ENCODE measurements around the gene TEX29.

Gene TEX29

DNA sequence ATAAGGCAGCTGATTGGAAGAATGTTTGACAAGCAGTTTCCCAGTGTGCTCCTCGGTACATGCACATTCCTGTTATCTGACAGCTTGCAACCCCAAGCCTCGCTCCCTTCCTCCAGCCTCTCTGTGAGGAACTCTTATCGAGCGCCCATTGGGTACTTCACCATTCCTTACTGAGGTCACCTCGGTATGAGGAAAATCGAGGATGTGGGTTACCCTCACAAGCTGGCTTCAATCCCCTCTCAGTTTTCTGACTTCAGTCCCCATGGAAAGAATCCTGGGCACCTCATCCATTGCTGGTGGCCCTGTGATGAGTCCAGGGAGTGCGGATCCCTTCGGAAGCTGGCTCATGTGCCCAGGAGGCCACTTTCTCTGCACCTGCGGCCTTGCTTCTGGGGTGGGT is 17.3 kb downstream of the TEX29 start:
- Histone ChIP-seq H3K36me3 (ENCODE audit: insufficient read depth, low read length) (no peaks in the 10 kb centered on the region; the same call in 1 of the 2 replicates), H3K9ac (ENCODE audit: low read length) (no peak overlapping the region), H3K27ac (ENCODE audit: low read depth, low read length, poor library complexity, severe bottlenecking) (no peak overlapping the region), H3K27me3 (ENCODE audit: insufficient read depth, low read length) (no peaks in the 10 kb centered on the region; the same call in 1 of the 2 replicates), H2AFZ (ENCODE audit: low read length) (no peak overlapping the region), H3K4me2 (ENCODE audit: low read length) (no peak overlapping the region), H3K9me2 (ENCODE audit: low read depth, low read length) (no peaks in the 10 kb centered on the region), H3K4me1 (ENCODE audit: insufficient read depth, low read length, severe bottlenecking) (no peaks in the 10 kb centered on the region), H3K9me3 (ENCODE audit: low read length) (peaks cover 2% of the 10 kb centered on the region; the same call in 1 of the 2 replicates), H3F3A (ENCODE audit: insufficient read depth, low read length) (no peaks in the 10 kb centered on the region), H3K79me2 (ENCODE audit: insufficient read depth, low read length) (no peaks in the 10 kb centered on the region), H3K4me3 (ENCODE audit: low read depth, low read length, poor library complexity, severe bottlenecking) (no peak overlapping the region), H4K20me1 (ENCODE audit: insufficient read depth, low read length) (no peaks in the 10 kb centered on the region)
- TF ChIP-seq EZH2 (IDR thresholded peaks at IDR 0.05; ENCODE audit: borderline replicate concordance, low read length): no peak
- TF ChIP-seq, protein P1, sequence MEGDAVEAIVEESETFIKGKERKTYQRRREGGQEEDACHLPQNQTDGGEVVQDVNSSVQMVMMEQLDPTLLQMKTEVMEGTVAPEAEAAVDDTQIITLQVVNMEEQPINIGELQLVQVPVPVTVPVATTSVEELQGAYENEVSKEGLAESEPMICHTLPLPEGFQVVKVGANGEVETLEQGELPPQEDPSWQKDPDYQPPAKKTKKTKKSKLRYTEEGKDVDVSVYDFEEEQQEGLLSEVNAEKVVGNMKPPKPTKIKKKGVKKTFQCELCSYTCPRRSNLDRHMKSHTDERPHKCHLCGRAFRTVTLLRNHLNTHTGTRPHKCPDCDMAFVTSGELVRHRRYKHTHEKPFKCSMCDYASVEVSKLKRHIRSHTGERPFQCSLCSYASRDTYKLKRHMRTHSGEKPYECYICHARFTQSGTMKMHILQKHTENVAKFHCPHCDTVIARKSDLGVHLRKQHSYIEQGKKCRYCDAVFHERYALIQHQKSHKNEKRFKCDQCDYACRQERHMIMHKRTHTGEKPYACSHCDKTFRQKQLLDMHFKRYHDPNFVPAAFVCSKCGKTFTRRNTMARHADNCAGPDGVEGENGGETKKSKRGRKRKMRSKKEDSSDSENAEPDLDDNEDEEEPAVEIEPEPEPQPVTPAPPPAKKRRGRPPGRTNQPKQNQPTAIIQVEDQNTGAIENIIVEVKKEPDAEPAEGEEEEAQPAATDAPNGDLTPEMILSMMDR (IDR thresholded peaks at IDR 0.05; ENCODE audit: low read length): no peak

DNA sequence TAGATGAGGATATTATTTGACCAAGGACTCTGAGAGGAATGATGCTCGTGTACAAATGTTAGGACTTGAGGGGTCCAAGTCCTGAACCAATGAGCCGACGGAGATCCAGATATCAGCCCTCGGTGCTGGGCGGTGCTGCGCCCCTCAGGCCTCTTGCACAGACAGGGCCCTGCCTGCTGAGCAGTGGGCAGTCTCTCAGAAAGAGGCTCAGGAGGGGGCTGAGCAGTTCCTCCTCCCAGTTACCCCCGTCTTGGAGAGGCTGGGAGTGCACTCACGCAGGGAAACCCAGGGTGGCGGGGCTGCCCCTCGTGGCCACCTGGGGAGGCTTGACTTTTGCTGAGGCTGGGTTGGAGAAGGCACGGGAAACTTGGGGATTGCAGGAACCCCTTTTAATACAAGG is 18.4 kb downstream of the TEX29 start:
- Histone ChIP-seq H4K20me1 (ENCODE audit: insufficient read depth, low read length) (no peaks in the 10 kb centered on the region), H3F3A (ENCODE audit: insufficient read depth, low read length) (no peaks in the 10 kb centered on the region), H2AFZ (ENCODE audit: low read length) (no peak overlapping the region), H3K4me2 (ENCODE audit: low read length) (no peak overlapping the region), H3K27ac (ENCODE audit: low read depth, low read length, poor library complexity, severe bottlenecking) (no peak overlapping the region), H3K9ac (ENCODE audit: low read length) (no peak overlapping the region), H3K36me3 (ENCODE audit: insufficient read depth, low read length) (no peaks in the 10 kb centered on the region; the same call in 1 of the 2 replicates), H3K4me1 (ENCODE audit: insufficient read depth, low read length, severe bottlenecking) (no peaks in the 10 kb centered on the region), H3K9me3 (ENCODE audit: low read length) (peaks cover 2% of the 10 kb centered on the region; the same call in 1 of the 2 replicates), H3K27me3 (ENCODE audit: insufficient read depth, low read length) (no peaks in the 10 kb centered on the region; the same call in 1 of the 2 replicates), H3K9me2 (ENCODE audit: low read depth, low read length) (no peaks in the 10 kb centered on the region), H3K79me2 (ENCODE audit: insufficient read depth, low read length) (no peaks in the 10 kb centered on the region), H3K4me3 (ENCODE audit: low read depth, low read length, poor library complexity, severe bottlenecking) (no peak overlapping the region)
- no peak for TF ChIP-seq EZH2 (IDR thresholded peaks at IDR 0.05; ENCODE audit: borderline replicate concordance, low read length)
- TF ChIP-seq, protein P1 (IDR thresholded peaks at IDR 0.05; ENCODE audit: low read length): no peak

DNA sequence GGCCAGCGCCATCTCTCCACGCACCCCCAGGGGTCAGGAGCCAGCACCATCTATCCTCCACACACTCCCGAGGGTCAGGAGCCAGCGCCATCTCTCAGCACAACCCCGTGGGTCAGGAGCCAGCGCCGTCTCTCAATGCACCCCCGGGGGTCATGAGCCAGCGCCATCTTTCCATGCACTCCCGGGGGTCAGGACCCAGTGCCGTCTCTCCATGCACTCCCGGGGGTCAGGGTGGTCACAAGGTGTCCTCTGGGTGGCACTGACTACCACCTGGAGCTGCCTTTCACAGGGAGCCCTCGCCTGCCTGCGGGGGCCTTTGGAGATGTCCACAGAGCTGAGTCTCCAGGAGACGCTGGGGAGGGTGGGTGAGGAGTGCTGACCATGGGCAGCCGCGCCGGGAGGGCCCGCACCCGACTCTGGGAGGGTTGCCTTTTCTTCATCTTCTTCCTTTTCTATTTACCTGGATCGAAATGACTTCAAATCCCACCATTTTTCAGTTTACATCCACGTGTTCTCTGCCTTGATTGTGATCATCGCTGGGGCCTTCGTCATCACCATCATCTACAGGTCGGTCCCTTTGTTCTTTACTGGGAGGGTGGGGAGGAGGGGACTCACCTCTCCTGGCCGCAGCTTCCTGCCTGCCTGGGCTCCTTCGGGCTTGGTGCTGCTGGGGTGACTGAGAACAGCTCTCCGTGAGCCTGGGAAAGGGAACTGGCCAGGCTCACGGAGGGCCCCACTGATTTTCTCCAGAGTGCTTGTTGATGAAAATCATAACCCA is 19.1 kb downstream of the TEX29 start:
- no peak overlapping the region for H3K4me2 ChIP-seq (ENCODE audit: low read length)
- H3K36me3 ChIP-seq (ENCODE audit: insufficient read depth, low read length): no peaks in the 10 kb centered on the region; the same call in 1 of the 2 replicates
- no peak overlapping the region for H3K9ac ChIP-seq (ENCODE audit: low read length)
- H3K27ac ChIP-seq (ENCODE audit: low read depth, low read length, poor library complexity, severe bottlenecking): no peak overlapping the region
- H3K9me2 ChIP-seq (ENCODE audit: low read depth, low read length): no peaks in the 10 kb centered on the region
- no peaks in the 10 kb centered on the region for H4K20me1 ChIP-seq (ENCODE audit: insufficient read depth, low read length)
- H3K9me3 ChIP-seq (ENCODE audit: low read length): no peaks in the 10 kb centered on the region; the same call in 1 of the 2 replicates
- no peaks in the 10 kb centered on the region for H3K4me1 ChIP-seq (ENCODE audit: insufficient read depth, low read length, severe bottlenecking)
- no peaks in the 10 kb centered on the region; the same call in 1 of the 2 replicates for H3K27me3 ChIP-seq (ENCODE audit: insufficient read depth, low read length)
- no peaks in the 10 kb centered on the region for H3F3A ChIP-seq (ENCODE audit: insufficient read depth, low read length)
- H3K4me3 ChIP-seq (ENCODE audit: low read depth, low read length, poor library complexity, severe bottlenecking): no peak overlapping the region
- no peak for TF ChIP-seq EZH2 (IDR thresholded peaks at IDR 0.05; ENCODE audit: borderline replicate concordance, low read length)
- TF ChIP-seq, protein P1 (IDR thresholded peaks at IDR 0.05; ENCODE audit: low read length): no peak
- no peak overlapping the region for H2AFZ ChIP-seq (ENCODE audit: low read length)
- H3K79me2 ChIP-seq (ENCODE audit: insufficient read depth, low read length): no peaks in the 10 kb centered on the region

Data from OCI-LY1 (cell line).